Measurements from ENCODE around the gene IKZF2. TPM values are rescaled to one million over a fixed set of nuclear protein-coding genes. Genes with fewer than 3 reads are reported as not detected.

The IKZF2 gene
- total RNA-seq, 4 donors from 2014 or later = 2.6 to 14.5 (median 4.2) TPM

DNA sequence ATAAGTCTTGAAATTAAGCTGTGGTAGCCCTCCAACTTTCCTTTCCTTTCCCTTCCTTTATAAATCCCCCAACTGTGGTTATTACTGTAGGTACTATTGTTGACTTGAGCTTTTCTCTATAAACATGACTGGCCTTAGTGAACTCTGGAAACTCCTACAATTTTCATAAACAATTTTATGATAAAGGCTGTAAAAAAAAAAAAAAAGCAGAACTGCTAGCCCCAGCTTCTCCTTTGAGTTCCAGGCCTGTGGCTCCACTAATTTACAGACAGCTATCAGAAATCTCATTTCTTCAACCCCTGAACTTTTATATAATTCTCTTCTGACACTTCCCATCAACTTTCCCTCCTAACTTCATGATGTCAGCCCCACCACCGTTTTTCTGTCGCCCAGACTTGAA is 174.3 kb downstream of the IKZF2 start:
- Histone ChIP-seq H3K27ac (no peak overlapping the region), H3K4me3 (no peak overlapping the region), H3K9me3 (no peaks in the 10 kb centered on the region), H3K36me3 (no peaks in the 10 kb centered on the region), H3K27me3 (no peaks in the 10 kb centered on the region), H3K4me1 (no peaks in the 10 kb centered on the region)
- TF ChIP-seq, protein P1, sequence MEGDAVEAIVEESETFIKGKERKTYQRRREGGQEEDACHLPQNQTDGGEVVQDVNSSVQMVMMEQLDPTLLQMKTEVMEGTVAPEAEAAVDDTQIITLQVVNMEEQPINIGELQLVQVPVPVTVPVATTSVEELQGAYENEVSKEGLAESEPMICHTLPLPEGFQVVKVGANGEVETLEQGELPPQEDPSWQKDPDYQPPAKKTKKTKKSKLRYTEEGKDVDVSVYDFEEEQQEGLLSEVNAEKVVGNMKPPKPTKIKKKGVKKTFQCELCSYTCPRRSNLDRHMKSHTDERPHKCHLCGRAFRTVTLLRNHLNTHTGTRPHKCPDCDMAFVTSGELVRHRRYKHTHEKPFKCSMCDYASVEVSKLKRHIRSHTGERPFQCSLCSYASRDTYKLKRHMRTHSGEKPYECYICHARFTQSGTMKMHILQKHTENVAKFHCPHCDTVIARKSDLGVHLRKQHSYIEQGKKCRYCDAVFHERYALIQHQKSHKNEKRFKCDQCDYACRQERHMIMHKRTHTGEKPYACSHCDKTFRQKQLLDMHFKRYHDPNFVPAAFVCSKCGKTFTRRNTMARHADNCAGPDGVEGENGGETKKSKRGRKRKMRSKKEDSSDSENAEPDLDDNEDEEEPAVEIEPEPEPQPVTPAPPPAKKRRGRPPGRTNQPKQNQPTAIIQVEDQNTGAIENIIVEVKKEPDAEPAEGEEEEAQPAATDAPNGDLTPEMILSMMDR (IDR thresholded peaks at IDR 0.05) = no peak
- TF ChIP-seq POLR2A (IDR thresholded peaks at IDR 0.05) = no peak
- intact Hi-C loops (cut with DNase I; ENCODE audit: low total_unique reads) = no loop called here
- no peak for DNase-seq

DNA sequence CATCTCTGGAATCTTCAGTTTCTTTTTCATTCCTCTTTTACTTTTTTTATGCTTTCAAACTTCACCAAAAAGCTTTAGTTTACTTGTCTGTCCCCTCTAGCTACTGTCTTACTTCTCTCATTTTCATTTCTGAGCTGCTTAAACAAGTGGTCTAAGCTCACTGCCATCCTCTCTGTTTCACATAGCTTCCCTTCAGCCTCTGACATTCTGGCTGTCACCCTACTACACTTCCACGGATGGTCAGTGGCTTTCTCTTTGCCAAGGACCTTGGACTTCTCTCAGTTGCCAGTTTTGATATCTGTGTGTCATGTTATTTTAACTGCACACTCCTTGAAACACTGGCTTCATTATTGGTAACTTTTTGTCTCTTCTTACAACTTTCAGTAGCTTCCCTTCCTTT is 176.1 kb downstream of the IKZF2 start:
- H3K4me3 ChIP-seq = no peak overlapping the region
- H3K9me3 ChIP-seq = no peaks in the 10 kb centered on the region
- H3K4me1 ChIP-seq = no peaks in the 10 kb centered on the region
- no peaks in the 10 kb centered on the region for H3K36me3 ChIP-seq
- no peaks in the 10 kb centered on the region for H3K27me3 ChIP-seq
- intact Hi-C loops (cut with DNase I; ENCODE audit: low total_unique reads) = no loop called here
- TF ChIP-seq, protein P1 (IDR thresholded peaks at IDR 0.05) = no peak
- TF ChIP-seq POLR2A (IDR thresholded peaks at IDR 0.05) = no peak
- H3K27ac ChIP-seq = no peak overlapping the region
- DNase-seq = no peak

DNA sequence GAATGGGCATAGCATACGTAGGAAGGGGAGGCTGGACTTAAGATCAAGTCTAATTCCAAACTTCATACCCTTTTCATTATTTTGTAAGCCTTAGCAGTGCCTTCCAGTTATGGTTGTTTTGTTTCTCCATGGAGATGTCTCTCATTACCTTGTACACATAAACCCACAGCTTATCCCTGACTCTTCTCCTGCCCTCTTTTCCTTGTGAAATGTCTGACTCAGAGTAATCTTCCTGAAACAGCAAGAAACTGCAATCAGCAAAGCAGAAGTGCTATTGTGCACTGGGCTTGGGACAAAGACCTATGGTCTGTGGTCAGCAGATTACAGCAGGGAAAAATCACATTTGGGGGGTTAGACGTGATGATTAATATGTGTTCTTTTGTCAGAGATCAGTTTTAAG is 176.7 kb downstream of the IKZF2 start:
- Histone ChIP-seq H3K4me3 (no peak overlapping the region), H3K36me3 (no peaks in the 10 kb centered on the region), H3K27ac (no peak overlapping the region), H3K9me3 (no peaks in the 10 kb centered on the region), H3K27me3 (no peaks in the 10 kb centered on the region), H3K4me1 (no peaks in the 10 kb centered on the region)
- TF ChIP-seq, protein P1 (IDR thresholded peaks at IDR 0.05) = no peak
- TF ChIP-seq POLR2A (IDR thresholded peaks at IDR 0.05) = no peak
- intact Hi-C loops (cut with DNase I; ENCODE audit: low total_unique reads) = no loop called here
- no peak for DNase-seq

DNA sequence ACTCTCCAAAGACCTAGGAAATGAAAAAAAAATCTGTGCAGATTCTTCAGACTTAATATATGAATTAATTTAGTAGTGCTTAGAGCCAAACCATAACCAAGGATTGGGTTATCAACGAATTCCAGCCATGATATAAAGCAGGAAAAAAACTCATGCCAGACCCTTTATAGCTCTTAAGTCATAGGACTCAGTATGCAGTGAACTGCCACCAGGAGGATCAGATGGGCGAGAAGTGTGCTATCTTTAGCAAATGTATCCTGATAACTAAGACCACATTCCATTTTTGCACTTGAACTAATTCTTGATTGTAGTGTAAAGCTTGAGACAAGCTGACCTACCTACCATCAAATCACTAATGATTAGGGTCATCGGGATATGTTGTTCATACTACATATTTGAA is 178.1 kb downstream of the IKZF2 start:
- H3K36me3 ChIP-seq = no peaks in the 10 kb centered on the region
- H3K27ac ChIP-seq = no peak overlapping the region
- H3K4me3 ChIP-seq = no peak overlapping the region
- intact Hi-C loops (cut with DNase I; ENCODE audit: low total_unique reads) = no loop called here
- DNase-seq = no peak
- TF ChIP-seq, protein P1 (IDR thresholded peaks at IDR 0.05) = no peak
- H3K9me3 ChIP-seq = no peaks in the 10 kb centered on the region
- H3K27me3 ChIP-seq = no peaks in the 10 kb centered on the region
- H3K4me1 ChIP-seq = no peaks in the 10 kb centered on the region

DNA sequence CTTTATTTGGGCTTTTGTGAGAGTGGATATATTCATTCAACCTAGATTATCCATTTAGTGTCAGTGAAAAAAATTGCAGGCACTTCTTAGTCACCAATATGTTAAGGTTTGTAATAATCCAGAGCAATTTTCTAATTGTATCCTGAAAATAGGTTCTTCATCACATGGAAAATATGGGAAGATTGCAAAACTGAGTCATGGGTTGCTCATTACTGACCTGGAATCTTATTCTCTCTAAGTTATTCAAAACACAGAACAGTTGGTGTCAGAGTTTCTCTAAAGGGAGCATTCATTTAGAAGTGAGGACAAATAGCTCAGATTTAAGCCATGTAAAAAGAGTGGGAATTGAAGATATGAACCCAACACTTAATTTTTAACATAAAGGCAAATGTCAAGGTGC is 181.3 kb downstream of the IKZF2 start:
- TF ChIP-seq, protein P1 (IDR thresholded peaks at IDR 0.05) = no peak
- TF ChIP-seq POLR2A (IDR thresholded peaks at IDR 0.05) = no peak
- H3K4me3 ChIP-seq = no peak overlapping the region
- H3K4me1 ChIP-seq = no peaks in the 10 kb centered on the region
- H3K27me3 ChIP-seq = no peaks in the 10 kb centered on the region
- no peak for DNase-seq
- H3K9me3 ChIP-seq = no peaks in the 10 kb centered on the region
- no peaks in the 10 kb centered on the region for H3K36me3 ChIP-seq
- H3K27ac ChIP-seq = no peak overlapping the region
- intact Hi-C loops (cut with DNase I; ENCODE audit: low total_unique reads) = no loop called here

Data from uterus (tissue), 4 donors.